ENCODE measurements around the gene RIPPLY3.

The RIPPLY3 gene

GRCh38 chr21:36980280-36981048 is 26.0 kb upstream of the RIPPLY3 start:
- Histone ChIP-seq H3K9ac (ENCODE audit: low read length) (peak overlapping the region; percentile 67), H3K4me2 (ENCODE audit: low read length) (peak overlapping the region; percentile 58), H3K56ac (ENCODE audit: low read length) (peak overlapping the region; percentile 81), H2BK15ac (replicated peaks; ENCODE audit: low read depth) (no peak overlapping the region), H3K79me2 (ENCODE audit: control insufficient read depth, insufficient read depth, low read length) (no peaks in the 10 kb centered on the region), H4K8ac (ENCODE audit: low read depth, low read length) (no peak overlapping the region), H2BK5ac (ENCODE audit: low read length) (no peak overlapping the region), H3K27me3 (ENCODE audit: insufficient read depth, low read length, poor library complexity) (no peaks in the 10 kb centered on the region), H4K5ac (ENCODE audit: low read length) (no peak overlapping the region), H3K4me3 (ENCODE audit: low read length) (peak overlapping the region; percentile 19), H3K27ac (ENCODE audit: low read depth, low read length) (no peak overlapping the region), H2BK120ac (ENCODE audit: low read depth, low read length) (no peak overlapping the region), H3K23ac (ENCODE audit: low read length) (no peak overlapping the region), H3K36me3 (ENCODE audit: control insufficient read depth, insufficient read depth, low read length) (no peaks in the 10 kb centered on the region), H2AK5ac (ENCODE audit: low read length) (no peak overlapping the region), H3K4ac (ENCODE audit: low read depth, low read length) (no peak overlapping the region), H3K79me1 (ENCODE audit: low read length) (no peaks in the 10 kb centered on the region), H3K18ac (ENCODE audit: low read length) (no peak overlapping the region), H3K4me1 (ENCODE audit: control insufficient read depth, low read depth, low read length) (no peaks in the 10 kb centered on the region)
- no peak for DNase-seq
- no CpG with 5 or more reads among the region's 53 CpGs for WGBS (ENCODE audit: extremely low coverage, insufficient coverage, low lambda C conversion rate)

- no CpG with 5 or more reads among the region's 2 CpGs for WGBS (ENCODE audit: extremely low coverage, insufficient coverage, low lambda C conversion rate)
- no peak overlapping the region for H2AK5ac ChIP-seq (ENCODE audit: low read length)
- H4K8ac ChIP-seq (ENCODE audit: low read depth, low read length): no peak overlapping the region
- no peak overlapping the region for H2BK120ac ChIP-seq (ENCODE audit: low read depth, low read length)
- H2BK15ac ChIP-seq (replicated peaks; ENCODE audit: low read depth): no peak overlapping the region
- no peaks in the 10 kb centered on the region for H3K27me3 ChIP-seq (ENCODE audit: insufficient read depth, low read length, poor library complexity)
- no peak overlapping the region for H3K27ac ChIP-seq (ENCODE audit: low read depth, low read length)
- no peak overlapping the region for H3K18ac ChIP-seq (ENCODE audit: low read length)
- no peaks in the 10 kb centered on the region for H3K79me2 ChIP-seq (ENCODE audit: control insufficient read depth, insufficient read depth, low read length)
- H3K4me3 ChIP-seq (ENCODE audit: low read length): no peak overlapping the region
- DNase-seq: no peak
- no peak overlapping the region for H4K5ac ChIP-seq (ENCODE audit: low read length)
- H3K36me3 ChIP-seq (ENCODE audit: control insufficient read depth, insufficient read depth, low read length): no peaks in the 10 kb centered on the region
- H3K4me1 ChIP-seq (ENCODE audit: control insufficient read depth, low read depth, low read length): no peaks in the 10 kb centered on the region
- peak overlapping the region; percentile 81 for H3K56ac ChIP-seq (ENCODE audit: low read length)
- no peak overlapping the region for H3K23ac ChIP-seq (ENCODE audit: low read length)
- no peak overlapping the region for H2BK5ac ChIP-seq (ENCODE audit: low read length)
- no peak overlapping the region for H3K4ac ChIP-seq (ENCODE audit: low read depth, low read length)
- peak overlapping the region; percentile 67 for H3K9ac ChIP-seq (ENCODE audit: low read length)
- no peaks in the 10 kb centered on the region for H3K79me1 ChIP-seq (ENCODE audit: low read length)
- H3K4me2 ChIP-seq (ENCODE audit: low read length): peak overlapping the region; percentile 58
These were observed 25.5 kb upstream of the RIPPLY3 start for GRCh38 chr21:36981049-36981391.

- no CpG with 5 or more reads among the region's 6 CpGs for WGBS (ENCODE audit: extremely low coverage, insufficient coverage, low lambda C conversion rate)
- H3K4ac ChIP-seq (ENCODE audit: low read depth, low read length): no peak overlapping the region
- H3K27ac ChIP-seq (ENCODE audit: low read depth, low read length): no peak overlapping the region
These were observed 24.4 kb upstream of the RIPPLY3 start for GRCh38 chr21:36981977-36982700.

GRCh38 chr21:36985751-36986594 is 20.5 kb upstream of the RIPPLY3 start:
- H3K4ac ChIP-seq (ENCODE audit: low read depth, low read length): no peak overlapping the region
- H3K56ac ChIP-seq (ENCODE audit: low read length): no peak overlapping the region
- H3K23ac ChIP-seq (ENCODE audit: low read length): no peak overlapping the region
- no peak overlapping the region for H3K18ac ChIP-seq (ENCODE audit: low read length)
- no peak overlapping the region for H3K9ac ChIP-seq (ENCODE audit: low read length)
- no peak overlapping the region for H2AK5ac ChIP-seq (ENCODE audit: low read length)
- H3K4me1 ChIP-seq (ENCODE audit: control insufficient read depth, low read depth, low read length): peaks cover 6% of the 10 kb centered on the region
- no peak overlapping the region for H2BK120ac ChIP-seq (ENCODE audit: low read depth, low read length)
- H4K5ac ChIP-seq (ENCODE audit: low read length): no peak overlapping the region
- no peaks in the 10 kb centered on the region for H3K79me1 ChIP-seq (ENCODE audit: low read length)
- no peaks in the 10 kb centered on the region for H3K27me3 ChIP-seq (ENCODE audit: insufficient read depth, low read length, poor library complexity)
- no peak overlapping the region for H2BK5ac ChIP-seq (ENCODE audit: low read length)
- no peaks in the 10 kb centered on the region for H3K79me2 ChIP-seq (ENCODE audit: control insufficient read depth, insufficient read depth, low read length)
- H4K8ac ChIP-seq (ENCODE audit: low read depth, low read length): no peak overlapping the region
- H3K27ac ChIP-seq (ENCODE audit: low read depth, low read length): no peak overlapping the region
- H3K4me3 ChIP-seq (ENCODE audit: low read length): no peak overlapping the region
- H2BK15ac ChIP-seq (replicated peaks; ENCODE audit: low read depth): no peak overlapping the region
- DNase-seq: no peak
- H3K4me2 ChIP-seq (ENCODE audit: low read length): no peak overlapping the region
- no peaks in the 10 kb centered on the region for H3K36me3 ChIP-seq (ENCODE audit: control insufficient read depth, insufficient read depth, low read length)
- no CpG with 5 or more reads among the region's 9 CpGs for WGBS (ENCODE audit: extremely low coverage, insufficient coverage, low lambda C conversion rate)

More at GRCh38 chr21:36981977-36982700, 24.4 kb upstream of the RIPPLY3 start:
- Histone ChIP-seq H3K27me3 (ENCODE audit: insufficient read depth, low read length, poor library complexity) (no peaks in the 10 kb centered on the region), H4K8ac (ENCODE audit: low read depth, low read length) (no peak overlapping the region), H4K5ac (ENCODE audit: low read length) (no peak overlapping the region), H3K4me1 (ENCODE audit: control insufficient read depth, low read depth, low read length) (no peaks in the 10 kb centered on the region), H3K9ac (ENCODE audit: low read length) (no peak overlapping the region), H2BK15ac (replicated peaks; ENCODE audit: low read depth) (no peak overlapping the region), H3K23ac (ENCODE audit: low read length) (no peak overlapping the region), H2AK5ac (ENCODE audit: low read length) (no peak overlapping the region), H2BK5ac (ENCODE audit: low read length) (no peak overlapping the region), H3K18ac (ENCODE audit: low read length) (no peak overlapping the region), H3K79me2 (ENCODE audit: control insufficient read depth, insufficient read depth, low read length) (no peaks in the 10 kb centered on the region), H3K36me3 (ENCODE audit: control insufficient read depth, insufficient read depth, low read length) (no peaks in the 10 kb centered on the region), H2BK120ac (ENCODE audit: low read depth, low read length) (no peak overlapping the region), H3K4me2 (ENCODE audit: low read length) (no peak overlapping the region), H3K4me3 (ENCODE audit: low read length) (no peak overlapping the region), H3K56ac (ENCODE audit: low read length) (no peak overlapping the region), H3K79me1 (ENCODE audit: low read length) (no peaks in the 10 kb centered on the region)
- no peak for DNase-seq

- no peak overlapping the region for H3K56ac ChIP-seq (ENCODE audit: low read length)
- no peak overlapping the region for H2BK120ac ChIP-seq (ENCODE audit: low read depth, low read length)
- no peak for DNase-seq
- no peak overlapping the region for H3K4me2 ChIP-seq (ENCODE audit: low read length)
- no peak overlapping the region for H2BK15ac ChIP-seq (replicated peaks; ENCODE audit: low read depth)
- no peak overlapping the region for H3K4me3 ChIP-seq (ENCODE audit: low read length)
- H3K23ac ChIP-seq (ENCODE audit: low read length): no peak overlapping the region
- no peaks in the 10 kb centered on the region for H3K36me3 ChIP-seq (ENCODE audit: control insufficient read depth, insufficient read depth, low read length)
- no peak overlapping the region for H4K5ac ChIP-seq (ENCODE audit: low read length)
- no peak overlapping the region for H4K8ac ChIP-seq (ENCODE audit: low read depth, low read length)
- H3K4me1 ChIP-seq (ENCODE audit: control insufficient read depth, low read depth, low read length): peaks cover 7% of the 10 kb centered on the region
- H3K27me3 ChIP-seq (ENCODE audit: insufficient read depth, low read length, poor library complexity): no peaks in the 10 kb centered on the region
- no peak overlapping the region for H2AK5ac ChIP-seq (ENCODE audit: low read length)
- H3K4ac ChIP-seq (ENCODE audit: low read depth, low read length): no peak overlapping the region
- no peaks in the 10 kb centered on the region for H3K79me2 ChIP-seq (ENCODE audit: control insufficient read depth, insufficient read depth, low read length)
- no peak overlapping the region for H3K9ac ChIP-seq (ENCODE audit: low read length)
- H3K18ac ChIP-seq (ENCODE audit: low read length): no peak overlapping the region
- H2BK5ac ChIP-seq (ENCODE audit: low read length): no peak overlapping the region
- no peaks in the 10 kb centered on the region for H3K79me1 ChIP-seq (ENCODE audit: low read length)
- H3K27ac ChIP-seq (ENCODE audit: low read depth, low read length): no peak overlapping the region
These were observed 18.7 kb upstream of the RIPPLY3 start for GRCh38 chr21:36987845-36988244.

All from mesendoderm (in vitro differentiated cells).